NCI-H1930 (cell line): ENCODE data around the gene TCF4.

Source experiments
- DNase-seq, 2 experiments: peaks; one replicate each; lab custom pipeline; 2025; lab: John Stamatoyannopoulos, UW

Gene TCF4

DNA sequence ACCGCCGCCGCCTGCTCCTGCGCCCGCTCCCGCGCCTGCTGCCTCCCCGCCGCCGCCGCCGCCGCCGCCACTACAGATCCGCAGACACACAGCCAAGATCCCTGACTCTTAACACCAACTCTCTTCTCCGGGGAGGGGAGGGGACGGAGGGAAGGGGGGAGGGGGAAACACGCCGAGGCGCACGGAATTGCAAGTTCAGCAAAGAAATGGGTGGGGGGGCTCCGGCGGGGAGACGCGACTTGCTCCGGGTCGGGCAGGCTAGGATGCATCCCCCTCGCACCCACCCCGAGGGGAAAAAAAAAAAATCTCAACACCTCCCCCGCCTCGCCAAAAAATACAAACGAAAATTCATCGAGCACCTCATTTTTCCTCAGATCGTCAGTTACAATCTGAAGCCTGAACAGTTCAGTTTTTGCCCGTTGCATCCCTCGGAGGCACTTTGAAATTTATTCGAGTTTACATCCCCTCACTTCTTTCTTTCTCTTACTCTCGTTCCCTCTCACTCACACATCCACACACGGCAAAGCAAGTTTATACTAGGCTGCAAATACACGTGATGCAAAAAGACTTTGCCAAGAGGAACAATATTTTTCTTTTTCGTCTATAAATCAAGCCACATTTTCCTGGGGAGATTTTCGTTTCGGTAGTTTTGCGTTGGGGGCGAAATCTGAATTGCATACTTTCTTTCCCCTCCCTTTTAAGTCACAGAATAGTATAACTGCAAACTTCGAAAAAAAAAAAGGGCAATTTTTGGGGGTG is at the start of gene TCF4:
TCF4 (minus strand) TSS at position 82 of the 759 bp plus-strand sequence. CDS start 1,076 bp downstream, outside the sequence.
- DNase-seq = peak; percentile 69 to 73

DNA sequence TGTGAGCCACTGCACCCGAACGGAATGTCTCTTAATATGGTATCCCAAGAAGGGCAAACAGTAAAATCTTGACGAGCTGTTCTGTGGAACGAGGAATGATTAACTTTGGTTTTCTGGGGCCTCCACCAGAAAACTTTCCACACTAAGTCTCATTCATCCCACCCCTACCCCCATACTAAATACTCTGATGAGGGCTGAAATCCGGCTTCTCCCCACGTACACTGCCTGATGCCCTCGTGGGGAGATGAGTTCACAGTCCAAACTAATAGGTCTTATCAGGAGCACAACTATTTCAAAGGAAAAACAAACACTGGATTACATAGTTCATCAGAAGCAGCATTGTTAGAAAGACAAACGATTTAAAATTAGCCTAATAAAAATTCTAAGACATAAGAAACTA is 49.2 kb upstream of the TCF4 start:
- DNase-seq = no peak

- DNase-seq = no peak
These were observed 47.4 kb upstream of the TCF4 start for GRCh38 chr18:55635439-55635838.

DNA sequence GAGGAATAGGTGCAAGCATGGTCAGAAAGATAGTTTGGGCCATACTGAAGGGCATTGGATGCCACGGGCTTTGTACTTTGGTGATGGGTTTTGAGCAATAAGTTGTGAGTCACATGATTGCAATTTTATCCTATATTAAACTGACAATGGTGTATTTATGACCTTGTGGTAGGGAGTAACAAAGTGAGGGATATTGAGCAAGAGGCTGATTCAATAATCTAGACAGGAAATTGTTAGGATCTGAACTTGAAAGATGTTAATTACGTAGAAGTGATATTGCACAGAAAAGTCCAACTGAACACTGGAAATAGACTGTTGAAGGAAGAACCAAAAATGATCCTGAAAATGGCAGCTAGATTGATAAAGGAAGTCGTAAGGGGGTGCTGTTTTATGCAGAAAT is 46.6 kb upstream of the TCF4 start:
- no peak for DNase-seq

DNA sequence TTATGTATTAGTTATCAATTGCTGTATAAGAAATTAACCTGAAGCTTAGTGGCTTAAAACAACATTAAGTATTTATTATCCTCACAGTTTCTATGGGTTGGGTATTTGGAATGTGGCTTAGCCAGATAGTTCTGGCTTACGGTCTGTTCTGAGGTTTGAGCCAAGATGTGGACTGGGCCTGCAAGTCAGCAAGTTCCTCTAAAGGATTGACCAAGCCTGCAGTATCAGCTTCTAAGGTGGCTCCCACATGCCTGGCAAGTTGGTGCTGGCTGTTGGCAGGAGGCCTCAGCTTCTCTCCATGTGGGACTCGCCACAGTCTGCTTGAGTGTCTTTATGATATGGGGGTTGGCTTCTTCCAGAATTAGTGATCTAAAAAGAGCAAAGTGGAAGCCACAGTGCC is 45.0 kb upstream of the TCF4 start:
- DNase-seq = no peak

GRCh38 chr18:55629133-55629532 is 41.1 kb upstream of the TCF4 start:
- no peak for DNase-seq

GRCh38 chr18:55627007-55627406 is 39.0 kb upstream of the TCF4 start:
- DNase-seq = no peak

DNA sequence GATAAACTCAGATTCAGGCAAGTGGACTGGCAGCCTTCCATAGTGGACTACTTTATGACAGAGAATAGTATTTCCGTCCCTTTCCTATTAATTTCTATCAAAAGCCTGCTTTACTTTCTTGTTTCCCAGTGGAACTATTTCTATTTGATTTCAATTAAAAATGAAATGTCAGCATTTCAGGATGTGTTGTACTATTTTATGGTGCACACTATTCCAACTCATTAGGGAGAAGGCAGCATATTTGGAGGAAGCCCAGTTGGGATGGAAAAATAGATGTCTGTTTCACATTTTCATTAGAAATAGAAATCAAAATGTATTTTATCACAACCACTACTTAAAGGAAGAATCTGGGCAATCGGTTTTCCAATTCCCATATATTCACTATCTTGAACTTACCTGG is 37.9 kb upstream of the TCF4 start:
- no peak for DNase-seq

DNA sequence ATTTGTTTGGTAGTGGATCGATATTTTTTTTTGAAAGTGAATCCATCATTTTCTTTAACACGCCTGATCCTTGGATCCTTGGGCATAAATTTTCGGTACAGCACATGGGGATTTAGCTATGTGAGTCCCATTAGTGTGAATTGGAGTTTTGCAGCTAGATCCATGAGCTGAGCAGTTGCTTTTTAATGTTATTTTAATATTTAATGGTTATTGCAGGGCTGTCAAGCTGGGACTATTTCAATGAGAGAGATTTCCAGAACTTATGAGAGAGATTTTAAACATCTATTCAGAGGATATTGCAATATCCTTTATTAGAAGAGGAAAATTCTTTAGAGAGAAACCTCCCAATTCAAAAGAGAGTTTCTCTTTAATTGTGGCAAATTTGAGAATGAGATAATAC is 35.6 kb upstream of the TCF4 start:
- no peak for DNase-seq

- no peak for DNase-seq
These were observed 22.5 kb upstream of the TCF4 start for GRCh38 chr18:55610506-55610905.

DNA sequence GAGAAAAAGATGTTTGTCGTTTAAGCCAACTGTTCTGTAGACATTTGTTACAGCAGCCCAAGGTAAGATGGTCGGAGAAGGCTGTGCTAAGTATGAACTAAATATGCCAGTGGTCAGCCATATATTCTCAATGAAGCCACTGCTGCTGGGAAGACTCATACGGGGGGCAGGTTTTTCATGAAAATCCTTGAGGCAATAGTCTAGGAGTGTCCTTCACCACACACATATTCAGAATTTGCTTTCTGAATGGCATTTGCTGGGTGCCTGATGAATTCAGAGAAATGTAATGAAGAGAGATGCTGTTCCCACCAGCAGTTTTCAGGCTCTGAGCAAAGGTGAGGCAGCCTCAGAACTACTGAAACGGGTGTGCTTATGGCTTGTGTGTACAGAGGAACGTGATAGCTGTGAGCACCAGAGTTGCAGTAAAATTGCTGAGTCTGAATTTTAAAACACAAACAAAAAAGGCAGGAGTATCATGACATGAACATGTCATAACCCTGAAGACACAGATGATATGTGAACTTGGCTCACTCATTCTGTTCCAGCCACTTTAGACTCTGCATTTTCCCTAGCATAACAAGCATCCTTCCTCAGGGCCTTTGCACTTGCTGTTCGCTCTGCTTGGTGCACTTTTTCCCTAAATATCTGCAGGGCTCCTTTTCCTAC is 21.3 kb upstream of the TCF4 start:
- DNase-seq = no peak

DNA sequence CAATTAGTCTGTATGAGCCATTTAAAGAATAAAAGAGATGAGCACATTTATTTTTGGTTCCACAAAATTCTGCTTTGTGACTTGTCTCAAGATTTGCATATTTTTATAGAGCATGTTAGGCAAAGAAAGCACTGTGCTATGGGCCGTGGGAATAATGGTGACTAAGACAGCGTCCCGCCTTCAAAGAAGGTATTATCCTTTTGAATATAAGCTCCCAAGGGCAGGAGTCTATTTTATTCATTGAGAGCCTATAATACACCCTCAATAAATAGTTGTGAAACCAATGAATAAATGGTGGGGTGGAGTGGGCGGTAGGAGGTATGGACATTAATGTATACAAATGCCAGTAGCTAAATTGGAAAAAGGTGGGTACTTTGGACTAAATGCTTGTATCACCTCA is 20.5 kb upstream of the TCF4 start:
- no peak for DNase-seq

GRCh38 chr18:55607773-55608172 is 19.8 kb upstream of the TCF4 start:
- DNase-seq = no peak

DNA sequence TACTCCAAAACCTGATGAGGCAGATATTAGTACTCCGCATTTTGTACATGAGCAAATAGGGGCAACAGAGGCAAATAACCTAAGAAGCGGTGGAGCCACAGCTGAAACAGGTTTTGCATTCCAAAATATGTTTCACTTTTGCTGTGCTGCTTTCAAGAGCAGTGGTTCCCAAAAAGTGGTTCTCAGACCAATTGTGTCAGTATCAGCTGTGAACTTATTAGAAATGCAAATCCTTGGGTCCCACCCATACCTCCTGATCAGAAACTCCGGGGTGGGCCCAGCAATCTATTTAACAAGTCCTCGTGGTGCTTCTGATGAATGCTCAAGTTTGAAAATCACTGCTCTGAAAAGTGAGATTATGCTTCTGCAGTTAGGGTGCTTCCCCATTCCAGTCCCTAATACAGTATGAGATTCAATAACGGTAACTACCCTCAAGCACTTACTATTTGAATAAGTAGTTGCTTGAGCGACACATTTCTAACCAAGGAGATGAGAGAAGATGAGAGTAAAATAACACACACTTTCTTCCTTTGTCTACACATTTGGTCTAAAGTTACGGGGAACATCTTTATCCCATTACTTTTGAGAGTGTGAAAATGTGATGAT is 17.8 kb upstream of the TCF4 start:
- no peak for DNase-seq

DNA sequence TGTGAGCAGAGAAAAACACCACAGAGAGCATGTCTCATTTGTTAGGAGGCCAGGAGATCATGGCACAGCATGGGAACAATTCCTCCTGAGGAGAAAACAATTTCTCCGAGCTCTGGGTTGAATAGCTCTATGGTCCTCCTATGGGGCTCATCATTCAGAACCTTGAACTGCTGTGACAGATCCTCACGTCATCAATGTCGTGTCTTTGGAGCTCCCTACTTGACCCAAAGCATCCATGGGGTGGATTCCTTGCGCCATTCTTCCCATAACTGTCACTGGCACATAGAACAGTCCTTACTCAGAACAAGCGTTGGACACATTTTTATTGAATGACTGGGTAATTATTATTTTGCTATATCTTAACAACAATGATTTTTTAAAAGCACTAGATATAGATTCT is 15.8 kb upstream of the TCF4 start:
- no peak for DNase-seq

- no peak for DNase-seq
These were observed 5.9 kb upstream of the TCF4 start for GRCh38 chr18:55593888-55594287.

DNA sequence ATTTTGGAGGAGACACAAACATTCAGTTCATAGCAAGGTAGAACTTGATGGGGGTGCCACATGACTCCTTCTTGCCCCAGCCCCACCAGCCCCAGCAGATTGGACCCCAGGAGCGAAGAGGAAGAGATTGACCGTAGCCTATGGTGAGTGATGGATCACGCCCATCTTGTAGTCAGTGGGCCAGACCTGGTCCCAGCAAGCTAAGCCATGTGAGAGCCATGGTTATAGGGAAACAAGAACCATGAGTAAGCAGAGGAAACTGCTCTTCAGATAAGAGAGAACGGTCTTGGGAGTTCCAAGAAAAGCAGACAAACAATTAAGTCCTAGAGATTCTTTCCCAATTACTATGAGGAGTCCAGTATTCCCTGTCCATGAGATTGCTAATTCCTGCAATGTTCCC is 4.6 kb upstream of the TCF4 start:
- no peak for DNase-seq

- DNase-seq = no peak
These were observed 4.1 kb upstream of the TCF4 start for GRCh38 chr18:55592106-55592505.

GRCh38 chr18:55589625-55590291 is 1.8 kb upstream of the TCF4 start:
- DNase-seq = peak; percentile 97

GRCh38 chr18:55588870-55589595 is 1.0 kb upstream of the TCF4 start:
- peak in 1 of 2 experiments; percentile 53 for DNase-seq

GRCh38 chr18:55587418-55588110 is 428 bp downstream of the TCF4 start:
- peak; percentile 56 for DNase-seq
